Fibroblast of upper back skin (primary cell): ENCODE data around the gene DHRS11.
A peak's percentile ranks its signal among the peaks of the same experiment; 100 is the strongest.

Experiments
- DNase-seq: peaks from one replicate; pipeline ENCODE4 v3.0.0-alpha.2; 2013

Gene DHRS11

DNA sequence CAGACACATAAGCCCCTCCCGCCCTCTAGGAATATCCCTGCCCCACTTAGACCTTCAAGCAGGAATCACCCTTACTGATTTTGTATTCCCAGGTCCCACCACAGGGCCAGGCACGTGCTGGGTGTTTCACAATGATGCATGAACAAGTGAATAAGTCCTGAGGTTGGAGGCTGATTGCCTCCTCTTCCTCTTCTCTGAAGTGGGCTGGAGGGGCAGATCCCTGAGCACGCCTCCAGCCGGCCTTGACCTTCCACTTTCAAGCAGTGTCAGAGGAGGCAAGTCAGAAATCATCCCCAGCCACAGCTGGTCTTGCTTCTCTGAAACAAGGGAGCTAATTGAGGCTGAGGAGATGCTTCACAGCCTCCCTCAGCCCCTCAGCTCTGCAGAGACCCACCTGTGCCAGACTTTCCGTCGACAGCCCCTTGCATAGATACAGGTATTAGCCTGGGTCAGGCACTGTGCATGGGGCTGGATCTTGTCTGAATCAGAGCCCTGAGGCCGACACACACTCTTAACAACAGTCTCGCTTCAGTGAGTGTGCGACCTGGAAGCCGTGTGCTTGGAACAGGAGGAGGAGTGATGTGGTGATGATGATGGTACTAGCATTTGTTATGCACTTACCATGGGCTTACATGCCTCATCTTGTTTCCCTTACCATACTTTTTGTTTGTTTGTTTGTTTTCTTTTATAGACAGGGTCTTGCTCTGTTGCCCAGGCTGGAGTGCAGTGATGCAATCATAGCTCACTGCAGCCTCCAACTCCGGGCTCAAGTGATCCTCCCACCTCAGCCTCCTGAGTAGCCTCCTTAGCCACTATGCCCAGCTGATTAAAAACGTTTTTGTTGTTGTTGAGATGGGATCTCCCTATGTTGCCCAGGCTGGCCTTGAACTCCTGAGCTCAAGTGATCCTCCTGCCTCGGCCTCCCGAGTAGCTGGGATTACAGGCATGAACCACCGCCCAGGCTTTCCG is 24.7 kb downstream of the DHRS11 start:
- DNase-seq = no peak

DNA sequence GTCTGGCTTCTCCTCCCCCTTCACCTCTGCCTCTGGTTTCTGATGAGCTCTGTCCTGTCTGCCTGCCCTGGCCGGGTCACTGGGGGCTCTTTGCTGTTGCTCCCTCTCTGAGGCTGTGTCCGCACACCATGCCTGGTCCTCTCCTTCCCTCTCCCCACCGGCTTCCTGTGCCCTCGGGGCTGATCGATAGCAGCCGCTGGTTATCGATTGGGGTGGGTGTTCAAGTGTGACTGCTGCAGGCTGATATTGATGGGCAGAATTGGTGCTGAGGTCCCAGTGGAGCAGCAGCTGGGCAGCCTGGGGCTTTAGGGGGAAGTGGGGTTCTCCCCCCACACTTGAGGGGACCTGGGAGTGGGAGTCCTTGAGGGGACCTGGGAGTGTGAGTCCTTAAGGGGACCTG is 26.1 kb downstream of the DHRS11 start:
- DNase-seq = no peak

DNA sequence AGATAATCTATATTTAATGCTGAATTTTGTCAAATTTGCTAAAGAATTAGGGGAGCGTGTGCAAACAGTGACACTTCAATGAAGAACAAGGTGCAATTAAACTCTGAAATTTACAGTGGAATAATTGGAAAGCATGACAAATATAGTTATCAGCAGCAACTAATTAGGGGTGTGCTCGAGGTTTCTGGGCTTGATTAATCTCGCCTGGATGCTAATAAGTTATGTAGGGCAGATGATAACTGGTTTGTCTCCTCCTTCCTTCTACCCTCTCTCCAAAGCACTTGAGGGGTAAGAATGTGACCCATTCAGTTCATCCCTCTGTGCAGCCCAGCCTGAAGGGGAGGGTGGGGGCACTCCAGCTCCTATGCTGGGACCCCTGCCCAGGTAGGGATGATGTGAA is 31.6 kb downstream of the DHRS11 start:
- DNase-seq = no peak

DNA sequence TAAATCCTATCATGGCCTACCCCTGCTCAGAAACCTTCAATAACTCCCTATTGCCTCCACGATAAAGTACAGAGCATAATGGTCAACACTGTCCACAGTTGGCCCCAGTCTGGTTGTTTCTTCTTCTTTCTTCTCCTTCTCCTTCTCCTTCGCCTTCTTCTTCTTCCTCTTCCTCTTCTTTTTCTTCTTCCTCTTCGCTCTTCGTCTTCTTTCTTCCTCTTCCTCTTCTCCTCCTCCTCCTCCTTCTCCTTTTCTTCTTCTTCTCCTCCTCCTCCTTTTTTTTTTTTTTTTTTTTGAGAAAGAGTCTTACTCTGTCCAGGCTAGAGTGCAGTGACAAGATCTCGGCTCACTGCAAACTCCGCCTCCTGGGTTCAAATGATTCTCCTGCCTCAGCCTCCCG is 33.5 kb downstream of the DHRS11 start:
- DNase-seq = no peak

DNA sequence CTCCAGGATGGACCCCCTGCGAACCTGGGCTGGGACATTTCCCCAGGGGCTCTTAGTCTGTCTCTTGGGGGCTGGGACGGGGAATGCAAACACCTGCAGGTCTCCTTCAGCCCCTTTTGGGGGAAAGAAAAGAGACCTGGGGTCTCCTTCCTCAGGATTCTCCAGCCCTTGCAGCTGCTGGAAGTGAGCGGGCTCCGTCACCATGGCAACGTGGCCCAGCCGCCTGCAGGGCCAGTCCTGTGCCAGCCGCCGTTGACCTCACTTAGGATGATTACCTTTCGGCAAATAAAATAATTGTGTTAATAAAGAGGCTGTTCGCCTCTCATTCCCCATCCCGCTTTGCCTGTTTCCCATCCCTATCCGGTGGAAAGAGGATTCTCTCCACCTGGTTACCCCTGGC is 35.4 kb downstream of the DHRS11 start:
- DNase-seq = no peak

DNA sequence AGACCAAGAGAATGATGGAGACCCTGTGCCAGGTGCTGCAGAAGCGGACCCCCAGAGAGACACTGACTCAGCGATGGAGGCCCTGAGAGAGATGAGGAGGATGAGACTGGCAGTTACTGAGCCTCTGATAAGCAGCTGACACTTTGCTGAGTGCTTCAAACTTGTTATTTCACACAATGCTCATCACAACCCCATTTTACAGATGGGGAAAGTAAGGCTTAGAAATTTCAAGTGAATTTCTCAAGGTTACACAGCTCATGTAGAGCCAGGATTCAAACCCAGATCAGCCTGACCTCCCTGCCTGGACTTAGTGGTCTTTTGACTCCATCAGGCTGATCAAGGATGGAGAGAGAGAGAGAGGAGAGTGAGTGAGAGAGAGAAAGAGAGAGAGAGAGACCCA is 36.9 kb downstream of the DHRS11 start:
- no peak for DNase-seq

DNA sequence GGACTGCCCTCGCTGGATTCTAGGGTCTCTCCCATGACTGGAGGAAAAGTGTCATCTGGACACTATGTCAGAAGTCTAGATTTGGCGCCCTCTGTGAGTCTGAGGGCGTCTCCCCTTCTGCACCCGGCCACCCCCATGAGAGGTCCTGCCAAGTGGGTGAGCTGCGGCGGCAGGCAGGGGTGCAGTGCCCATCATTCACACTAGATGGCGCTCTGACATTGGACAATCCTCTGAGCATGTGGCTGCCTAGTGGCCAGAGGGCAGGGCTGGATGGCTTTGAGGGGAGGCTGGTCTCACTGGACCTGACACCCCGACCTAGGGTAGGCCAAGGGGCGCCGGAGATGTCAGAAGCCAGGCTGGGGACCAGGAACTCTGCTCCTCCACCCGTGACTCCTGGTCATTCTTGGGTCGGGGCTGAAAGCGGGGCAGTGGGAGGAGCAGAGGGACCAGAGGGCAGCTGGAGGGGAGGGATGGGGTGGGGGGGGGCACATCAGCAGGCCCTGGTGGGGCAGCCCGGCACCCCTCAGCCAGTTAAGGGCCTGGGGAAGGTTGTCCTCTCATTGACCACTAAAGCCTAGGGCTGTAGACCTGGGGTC is 37.7 kb downstream of the DHRS11 start:
- DNase-seq = peak; percentile 53

DNA sequence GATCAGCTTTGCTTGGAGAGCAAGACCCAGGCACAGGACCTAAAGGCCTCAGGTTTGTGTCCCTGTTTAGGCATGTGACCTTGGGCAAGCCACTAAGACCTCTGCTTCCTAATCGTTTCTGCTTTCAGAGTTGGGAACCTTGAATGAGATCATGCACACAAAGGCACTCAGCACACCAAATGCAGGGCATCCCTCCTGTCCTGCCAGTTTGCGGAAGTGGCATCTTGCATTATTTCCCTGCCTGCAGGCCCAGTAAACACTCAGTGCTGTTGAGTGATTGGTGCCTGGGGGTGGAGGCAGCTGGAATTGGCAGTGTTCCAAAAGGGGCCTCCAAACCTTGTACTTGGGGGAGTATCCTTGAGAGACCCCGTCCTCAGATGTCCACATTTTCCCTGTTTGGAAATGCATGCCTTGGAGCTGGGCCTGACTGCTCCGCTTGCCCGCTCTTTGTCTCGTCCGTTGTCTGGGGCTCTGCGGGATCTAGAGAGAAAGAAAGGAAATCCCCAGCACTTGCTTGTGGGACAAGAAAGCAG is 38.4 kb downstream of the DHRS11 start:
- no peak for DNase-seq

DNA sequence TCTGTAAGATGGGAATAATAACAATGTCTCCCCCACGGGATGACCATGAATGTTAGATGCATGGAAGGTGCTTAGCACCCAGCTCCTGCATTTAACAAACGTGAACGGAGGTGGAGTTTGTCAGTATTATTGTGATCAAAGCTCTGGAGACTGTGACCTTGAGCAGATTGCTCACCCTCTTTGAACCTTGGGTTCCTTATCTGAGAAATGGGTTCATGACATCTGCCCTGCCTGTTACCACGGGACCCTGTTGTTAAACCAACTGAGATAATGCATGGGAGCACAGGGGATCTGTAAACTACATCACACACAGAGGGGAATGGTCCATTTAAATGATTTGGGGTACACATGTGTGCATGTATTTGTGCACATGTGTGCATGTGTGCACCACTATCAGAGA is 39.3 kb downstream of the DHRS11 start:
- DNase-seq = no peak

DNA sequence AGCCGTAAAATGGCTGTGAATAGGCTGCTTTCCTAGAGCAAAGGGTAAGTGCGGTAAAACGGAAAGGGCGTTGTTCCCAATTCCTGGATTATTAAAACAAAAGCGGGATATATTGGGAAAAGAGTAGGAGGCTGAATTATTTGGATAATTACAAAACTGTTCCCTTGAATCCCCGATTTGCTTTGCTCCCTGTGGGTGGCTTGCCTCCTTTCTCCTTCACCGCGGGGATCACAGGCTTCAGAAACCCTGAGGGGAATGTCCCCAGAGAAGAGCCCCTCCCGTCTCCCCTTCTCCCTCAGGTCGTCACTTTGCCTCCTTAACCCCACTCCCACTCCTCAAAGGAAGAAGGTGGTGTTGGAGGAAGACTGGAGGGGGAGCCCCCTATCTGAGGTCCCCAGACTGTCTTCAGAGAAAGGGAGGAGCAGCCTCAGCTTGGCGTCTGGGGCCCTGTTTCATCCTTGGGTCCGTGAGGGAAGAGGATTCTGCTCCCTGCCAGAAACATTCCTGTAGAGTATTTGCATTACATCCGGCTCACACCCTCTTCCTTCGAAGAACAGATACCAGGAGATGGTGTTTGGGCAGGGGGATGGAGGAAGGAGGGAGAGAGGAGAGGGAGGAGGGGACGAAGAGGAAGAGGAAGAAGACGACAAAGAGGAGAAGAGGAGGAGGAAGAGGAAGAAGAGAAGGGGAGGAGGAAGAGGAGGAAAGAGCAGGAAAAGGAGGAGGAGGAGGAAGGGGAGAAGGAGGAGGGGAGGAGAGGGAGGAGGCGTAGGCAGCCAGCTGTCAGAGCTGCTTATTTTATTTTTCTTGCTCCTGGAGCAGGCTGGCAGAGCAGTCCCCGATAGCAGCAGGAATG is 41.5 kb downstream of the DHRS11 start:
- DNase-seq = no peak

DNA sequence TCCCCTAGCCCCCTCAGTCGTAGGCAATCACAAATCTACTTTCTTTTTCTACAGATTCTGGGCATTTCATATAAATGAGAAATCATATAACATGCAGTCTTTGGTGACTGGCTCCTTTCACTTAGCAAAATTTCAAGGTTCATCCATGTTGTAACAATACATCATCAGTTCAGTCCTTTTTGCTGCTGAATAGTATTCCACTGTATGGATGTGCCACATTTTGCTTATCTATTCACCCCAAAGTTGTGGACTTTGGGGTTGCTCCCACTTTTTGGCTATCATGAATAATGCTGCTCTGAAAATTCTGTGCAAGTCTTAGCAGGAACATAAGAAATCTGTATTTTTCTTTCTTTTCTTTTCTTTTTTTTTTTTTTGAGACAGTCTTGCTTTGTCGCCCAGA is 48.7 kb downstream of the DHRS11 start:
- no peak for DNase-seq

DNA sequence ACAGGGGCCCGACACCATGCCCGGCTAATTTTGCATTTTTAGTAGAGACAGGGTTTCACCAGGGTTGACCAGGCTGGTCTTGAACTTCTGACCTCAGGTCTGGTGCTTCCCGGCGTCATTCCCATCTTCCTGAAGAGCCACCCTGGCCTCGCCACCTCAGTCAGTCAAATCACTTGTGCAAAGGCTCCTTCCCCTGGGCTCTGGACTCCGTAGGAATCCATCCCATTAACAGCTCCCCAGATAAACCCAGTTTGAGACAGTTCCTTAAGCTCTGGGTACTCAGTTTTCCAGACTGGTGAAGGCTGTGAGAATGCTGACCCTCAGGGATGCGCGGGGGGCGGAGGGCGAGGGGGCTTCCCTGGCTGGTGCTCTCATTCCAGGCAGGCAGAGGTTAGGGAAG is 49.2 kb downstream of the DHRS11 start:
- no peak for DNase-seq

DNA sequence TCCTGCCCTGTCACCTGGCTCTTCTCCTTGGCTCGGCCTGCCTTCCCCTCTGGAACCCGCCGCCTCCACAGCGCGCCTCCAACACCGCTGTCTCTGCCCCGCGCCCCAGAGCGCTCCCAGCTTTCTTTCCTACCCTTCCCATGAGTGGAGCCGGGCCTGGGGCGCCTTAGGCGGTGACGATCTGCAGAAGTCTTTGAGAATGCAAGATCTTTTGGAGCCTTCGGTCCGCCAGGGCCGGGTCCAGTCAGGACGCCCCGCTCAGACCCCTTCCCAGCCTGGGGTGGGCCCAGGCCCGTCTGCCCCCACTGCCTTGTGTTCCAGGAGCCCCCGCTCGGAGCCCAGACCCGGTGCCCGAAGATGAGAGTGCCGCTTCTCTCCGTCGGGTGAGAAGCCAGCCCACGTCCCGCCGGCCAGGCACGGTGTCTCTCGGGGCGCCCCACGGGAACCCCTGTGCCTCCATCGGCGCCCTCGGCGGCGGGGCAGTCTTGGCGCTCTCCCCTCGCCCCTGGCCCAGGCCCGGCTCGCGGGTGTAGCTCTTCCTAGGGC is 49.7 kb downstream of the DHRS11 start:
- no peak for DNase-seq

DNA sequence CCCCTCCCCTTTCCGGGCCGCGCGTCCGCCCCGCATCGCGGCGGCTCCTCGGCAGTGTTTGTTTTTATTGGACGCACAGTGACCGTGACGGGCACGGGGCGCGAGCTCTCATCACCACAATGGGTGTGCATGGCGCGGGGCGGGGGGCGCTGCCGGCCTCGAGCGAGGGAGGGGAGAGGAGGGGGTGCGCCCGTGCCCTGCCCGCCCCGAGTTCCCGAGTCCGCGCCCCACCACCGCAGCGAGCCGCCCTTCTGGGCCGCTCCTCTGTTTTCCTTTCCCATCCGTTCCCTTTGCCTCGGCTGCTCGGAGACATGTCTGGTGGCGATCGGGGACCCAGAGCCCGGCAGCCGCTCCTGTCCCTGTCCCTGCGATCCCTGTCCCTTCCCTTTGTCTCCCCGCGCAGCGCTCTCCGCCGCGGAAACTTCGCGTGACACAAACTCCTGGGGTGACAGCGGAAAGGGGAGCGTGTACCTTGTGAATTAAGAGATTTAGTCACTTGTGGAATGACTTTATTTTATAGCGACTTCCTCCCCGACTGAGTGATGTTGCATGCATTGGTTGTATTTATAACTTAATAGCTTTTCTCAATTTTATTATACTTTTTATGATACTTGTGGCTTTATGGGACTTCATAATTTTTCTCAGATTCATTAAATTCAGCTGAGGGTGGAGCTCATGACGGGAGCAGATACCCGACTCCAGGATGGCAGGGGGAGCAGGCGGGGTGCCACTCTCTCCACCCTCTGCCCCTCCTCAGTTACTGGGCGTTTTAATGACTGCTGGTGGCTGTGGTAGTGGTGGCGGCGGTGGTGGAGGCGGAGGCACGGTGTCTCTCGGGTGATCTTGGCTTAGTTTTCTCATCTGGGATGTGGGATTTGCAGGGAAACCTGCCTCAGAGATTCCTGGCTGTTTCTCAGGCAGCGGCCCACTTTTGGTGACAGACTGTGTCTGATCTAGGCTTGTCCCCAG is 50.5 kb downstream of the DHRS11 start:
- DNase-seq = no peak

DNA sequence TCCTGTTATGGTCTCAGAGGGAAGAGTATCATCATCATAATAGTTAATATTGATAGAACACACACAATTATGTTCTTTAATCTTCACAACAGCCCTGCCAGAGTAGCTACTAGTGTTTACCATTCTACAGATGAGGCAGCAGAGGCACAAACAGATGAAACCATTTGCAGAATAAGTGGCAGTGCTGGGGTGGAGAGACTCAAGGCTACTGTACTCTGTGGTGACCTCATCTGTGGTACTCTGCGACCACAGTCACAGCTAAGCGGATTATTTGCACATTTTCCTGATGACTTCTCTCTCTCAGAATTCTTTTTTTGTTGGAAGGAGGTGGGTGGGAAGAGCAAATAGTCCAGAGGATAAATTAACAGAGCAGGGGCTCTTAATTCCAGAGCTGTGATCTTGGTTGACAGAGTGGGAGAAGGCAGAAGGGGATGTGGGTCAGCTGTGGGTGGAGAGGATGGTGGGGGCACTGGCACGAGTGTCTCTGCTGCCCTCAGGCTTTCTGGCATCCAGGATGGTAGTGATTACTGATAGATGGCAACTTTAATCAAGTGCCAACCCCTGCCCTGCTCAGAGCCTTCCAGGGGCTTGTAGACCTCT is 51.5 kb downstream of the DHRS11 start:
- no peak for DNase-seq

DNA sequence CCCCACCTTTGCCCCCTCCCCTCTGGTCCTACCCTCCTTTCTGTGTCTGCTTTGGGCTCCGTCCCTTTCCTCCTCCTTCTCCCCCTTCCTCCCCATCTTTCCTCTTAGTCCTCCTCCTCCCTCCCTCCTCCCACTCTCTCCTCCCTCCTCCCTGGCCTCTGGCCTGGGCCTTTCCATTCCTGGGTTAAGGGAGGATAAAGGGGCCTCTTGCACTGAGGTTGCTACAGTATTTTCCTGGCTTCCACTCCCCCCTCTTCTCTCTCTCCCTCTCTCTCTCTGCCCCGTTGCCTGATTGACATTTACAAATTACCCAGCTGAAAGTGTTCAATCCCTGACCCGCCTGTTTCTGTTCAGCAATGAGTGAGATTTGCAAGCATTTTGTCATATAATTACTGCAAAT is 53.7 kb downstream of the DHRS11 start:
- DNase-seq = no peak

DNA sequence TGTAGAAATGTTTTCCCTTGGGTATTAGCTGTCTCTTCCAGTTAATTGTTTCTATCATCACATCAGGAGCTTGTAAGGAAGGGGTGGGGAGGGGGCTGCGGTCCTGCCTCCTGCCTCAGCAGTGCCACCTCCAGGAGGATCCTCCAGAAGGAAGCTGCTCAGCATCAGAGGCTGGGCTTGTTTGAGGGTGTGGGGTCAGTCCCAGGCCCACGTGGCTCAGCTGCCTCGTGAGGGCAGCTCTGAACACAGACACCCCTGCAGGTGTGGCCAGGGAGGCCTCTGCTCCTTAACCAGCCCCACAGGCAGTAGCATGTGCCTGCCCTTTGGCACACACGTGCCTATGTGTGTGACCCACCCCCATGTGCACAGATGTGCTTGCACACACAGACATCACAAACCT is 56.0 kb downstream of the DHRS11 start:
- DNase-seq = no peak

DNA sequence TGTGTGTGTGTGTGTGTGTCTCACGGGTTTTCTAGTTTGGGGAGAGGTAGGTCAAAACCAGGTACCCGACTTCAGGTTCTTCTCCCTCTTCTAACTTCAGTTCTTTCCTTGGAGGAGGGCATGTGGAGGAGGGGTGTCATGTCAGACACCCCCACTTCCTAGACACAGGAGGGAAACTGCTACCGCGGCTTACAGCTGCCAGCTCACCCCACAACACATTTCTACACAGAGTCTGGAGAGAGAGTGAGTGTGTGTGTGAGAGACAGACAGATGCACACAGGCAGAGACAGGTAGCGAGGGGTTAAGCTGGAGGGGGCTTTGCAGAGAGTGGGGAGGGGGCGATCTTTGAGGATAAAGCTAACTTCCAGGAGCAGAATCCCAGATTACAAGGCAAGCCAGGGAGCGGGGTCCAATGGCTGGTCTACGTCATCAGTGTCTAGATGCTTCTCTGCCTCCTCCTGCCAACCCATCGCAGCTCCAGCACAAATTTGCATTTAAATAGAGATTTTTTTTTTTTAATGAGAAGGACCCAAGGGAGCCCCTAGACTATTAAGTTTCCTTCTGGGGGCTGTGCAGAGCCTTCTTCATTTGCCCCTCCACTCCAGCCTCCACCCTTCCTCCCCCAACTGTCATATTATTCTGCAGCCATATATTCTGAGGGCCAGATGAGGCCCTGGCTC is 58.6 kb downstream of the DHRS11 start:
- no peak for DNase-seq
